A673 (cell line): Measurements from ENCODE around the gene ORMDL2. TPM values are rescaled to one million over a fixed set of nuclear protein-coding genes. Genes with fewer than 3 reads are reported as not detected.

Experiments used
- BruUV-seq: library from RNA; stranded (reverse); fragments of 400-500 nt; replicated peaks from 2 replicates; lab custom pipeline; 2021; lab: Mats Ljungman, UMichigan
- CTCF ChIA-PET: fragments of 300-600 bp; sonication (Branson Sonifier 250); formaldehyde crosslinking; loops from one replicate; lab custom pipeline; 2022; ENCODE audit warnings: antibody characterized with exemption; lab: Charles Lee
- POLR2A ChIA-PET: fragments of 300-600 bp; sonication (Branson Sonifier 250); formaldehyde crosslinking; loops from one replicate; lab custom pipeline; 2022; ENCODE audit warnings: antibody characterized with exemption; ENCODE audit not compliant: low non-redundant PET; lab: Charles Lee
- DNase-seq: peaks from one replicate; pipeline ENCODE4 v3.0.0-alpha.2; 2015; ENCODE audit warnings: low spot score
- H3K27ac ChIP-seq: fragments of 200-600 bp; sonication (generic); 2 replicates; pipeline ENCODE4 v1.5.1; 2016; ENCODE audit warnings: mixed run types, low read depth, mild to moderate bottlenecking, mixed read lengths, antibody characterized with exemption, low read length; ENCODE audit not compliant: poor library complexity, severe bottlenecking
- H3K27me3 ChIP-seq: fragments of 200-600 bp; sonication (generic); replicated peaks from 2 replicates; pipeline ENCODE4 v1.6.1; 2017; ENCODE audit warnings: mixed run types, low read depth, mild to moderate bottlenecking, mixed read lengths, antibody characterized with exemption, low read length; ENCODE audit not compliant: insufficient read depth, poor library complexity
- H3K36me3 ChIP-seq: fragments of 200-600 bp; sonication (generic); 2 replicates; pipeline ENCODE4 v1.6.1; 2016; ENCODE audit warnings: mixed run types, mild to moderate bottlenecking, mixed read lengths, antibody characterized with exemption, low read length; ENCODE audit not compliant: insufficient read depth, poor library complexity, severe bottlenecking
- H3K4me1 ChIP-seq: fragments of 200-600 bp; sonication (generic); 2 replicates; pipeline ENCODE4 v1.6.1; 2017; ENCODE audit warnings: mixed run types, mild to moderate bottlenecking, mixed read lengths, antibody characterized with exemption, low read length; ENCODE audit not compliant: insufficient read depth, poor library complexity, severe bottlenecking
- H3K4me3 ChIP-seq: fragments of 200-600 bp; sonication (generic); 2 replicates; pipeline ENCODE4 v1.5.1; 2016; ENCODE audit warnings: low read depth, mixed run types, mild to moderate bottlenecking, mixed read lengths, low read length; ENCODE audit not compliant: poor library complexity, severe bottlenecking
- H3K9me3 ChIP-seq: fragments of 200-600 bp; sonication (generic); 2 replicates; pipeline ENCODE4 v1.6.1; 2016; ENCODE audit warnings: mixed run types, low read depth, mild to moderate bottlenecking, mixed read lengths, antibody characterized with exemption, low read length; ENCODE audit not compliant: poor library complexity, severe bottlenecking
- CTCF ChIP-seq: fragments of 300-800, 200-600 bp; sonication (generic); conservative IDR thresholded peaks from 2 replicates; pipeline ENCODE4 v1.5.1; 2017; ENCODE audit warnings: low read depth, mild to moderate bottlenecking, antibody characterized with exemption, low read length, moderate library complexity, mixed read lengths
- EZH2 ChIP-seq: fragments of 200-600 bp; sonication (generic); IDR thresholded peaks from 2 replicates; pipeline ENCODE4 v1.6.1; 2017; ENCODE audit warnings: borderline replicate concordance, low read depth, mild to moderate bottlenecking, mixed read lengths, antibody characterized with exemption, low read length; ENCODE audit not compliant: poor library complexity, severe bottlenecking
- intact Hi-C: fragments of 100-400 bp; cut with micrococcal nuclease; formaldehyde crosslinking; loops from one replicate; pipeline ENCODE4 v1.10.0; 2022; ENCODE audit not compliant: unreplicated experiment
- total RNA-seq: library from RNA; stranded (reverse); gene quantifications from 2 replicates; pipeline ENCODE4 v1.2.3, GENCODE V29; 2021

Gene ORMDL2
- total RNA-seq, 1 experiment from 2014 or later: 32.3 TPM

GRCh38 chr12:55797550-55797949, 20.3 kb upstream of the ORMDL2 start:
- intact Hi-C loops: loop anchor here (2.0 kb wide), 1 partner anchor 59 kb away; no protein-coding TSS in a partner anchor
- H3K36me3 ChIP-seq: peaks cover 83% of the 10 kb centered on the region
- TF ChIP-seq EZH2 (no peak), CTCF (no peak)
- no peak for DNase-seq
- H3K4me1 ChIP-seq: peaks cover 3% of the 10 kb centered on the region
- ChIA-PET CTCF (interaction anchor here (0.5 to 2.2 kb wide), 2 partner anchors 59 to 130 kb away, joined by 7 to 17 read pairs; no protein-coding TSS in a partner anchor), POLR2A (no interaction called here)
- H3K9me3 ChIP-seq: no peaks in the 10 kb centered on the region
- H3K27me3 ChIP-seq: no peaks in the 10 kb centered on the region
- BruUV-seq: no TSS peak
- no peak overlapping the region for H3K27ac ChIP-seq
- H3K4me3 ChIP-seq: no peak overlapping the region

- intact Hi-C loops: no loop called here
- Histone ChIP-seq H3K4me3 (no peak overlapping the region), H3K27me3 (no peaks in the 10 kb centered on the region), H3K9me3 (no peaks in the 10 kb centered on the region), H3K36me3 (peaks cover 46% of the 10 kb centered on the region), H3K27ac (no peak overlapping the region), H3K4me1 (no peaks in the 10 kb centered on the region)
- no TSS peak for BruUV-seq
- no peak for DNase-seq
- no peak for TF ChIP-seq EZH2
- TF ChIP-seq CTCF: no peak
- ChIA-PET CTCF (no interaction called here), POLR2A (no interaction called here)
These were observed 10.9 kb upstream of the ORMDL2 start for GRCh38 chr12:55806982-55807381.

- Histone ChIP-seq H3K9me3 (no peaks in the 10 kb centered on the region), H3K27me3 (no peaks in the 10 kb centered on the region), H3K27ac (no peak overlapping the region), H3K36me3 (peaks cover 31% of the 10 kb centered on the region), H3K4me1 (no peaks in the 10 kb centered on the region), H3K4me3 (no peak overlapping the region)
- ChIA-PET CTCF (no interaction called here), POLR2A (no interaction called here)
- TF ChIP-seq EZH2 (no peak), CTCF (no peak)
- intact Hi-C loops: no loop called here
- BruUV-seq: no TSS peak
- no peak for DNase-seq
These were observed 8.6 kb upstream of the ORMDL2 start for GRCh38 chr12:55809274-55809673.
